Activated CD4-positive, alpha-beta T cell treated with anti-CD3 and anti-CD28 coated beads for 48 hours (primary cell): Measurements from ENCODE around the gene AFF3.
A peak's percentile ranks its signal among the peaks of the same experiment; 100 is the strongest.

Source experiments
- DNase-seq: peaks from one replicate; pipeline ENCODE4 v3.0.0-alpha.2; 2020

AFF3 gene

DNA sequence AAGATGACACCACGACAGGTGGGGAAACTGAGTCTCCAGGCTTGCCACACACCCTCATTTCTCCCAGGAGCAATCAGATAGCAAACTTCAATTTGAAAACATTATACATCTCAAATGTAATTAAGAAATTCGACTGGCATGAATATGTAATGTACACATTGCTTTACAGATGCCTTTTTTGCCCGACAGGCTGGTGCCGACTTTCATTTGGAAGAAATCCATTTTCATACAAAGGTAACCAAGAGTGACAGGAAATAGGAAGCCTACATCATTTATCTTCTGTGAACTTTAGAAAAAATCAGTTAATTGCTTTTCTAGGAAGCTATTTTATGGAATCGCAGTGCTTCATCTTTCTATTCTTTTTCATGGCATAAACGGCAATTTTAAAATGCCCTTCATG is 140.3 kb downstream of the AFF3 start:
- no peak for DNase-seq

- no peak for DNase-seq
Observed at GRCh38 chr2:100000915-100001707, 141.3 kb downstream of the AFF3 start.

- no peak for DNase-seq
Observed at GRCh38 chr2:99998651-99999320, 143.6 kb downstream of the AFF3 start.

DNA sequence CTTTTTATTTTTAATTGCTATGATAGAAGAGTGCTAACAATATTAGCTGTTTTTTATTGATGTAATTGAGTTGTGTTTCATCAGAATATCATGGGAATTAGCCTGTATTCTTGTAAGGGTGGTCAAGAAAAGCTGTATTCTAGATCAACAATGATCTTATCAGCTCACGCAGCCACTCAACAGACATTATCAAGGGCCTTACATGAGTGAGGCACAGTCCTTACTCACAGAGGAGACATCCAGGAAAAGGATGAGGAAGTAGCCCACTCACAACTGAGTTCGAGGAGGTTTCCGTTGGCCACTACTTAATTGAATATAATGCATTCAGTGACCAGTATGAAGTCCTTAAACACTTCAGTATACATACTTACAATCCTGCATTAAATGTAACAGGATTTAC is 152.5 kb downstream of the AFF3 start:
- no peak for DNase-seq

DNA sequence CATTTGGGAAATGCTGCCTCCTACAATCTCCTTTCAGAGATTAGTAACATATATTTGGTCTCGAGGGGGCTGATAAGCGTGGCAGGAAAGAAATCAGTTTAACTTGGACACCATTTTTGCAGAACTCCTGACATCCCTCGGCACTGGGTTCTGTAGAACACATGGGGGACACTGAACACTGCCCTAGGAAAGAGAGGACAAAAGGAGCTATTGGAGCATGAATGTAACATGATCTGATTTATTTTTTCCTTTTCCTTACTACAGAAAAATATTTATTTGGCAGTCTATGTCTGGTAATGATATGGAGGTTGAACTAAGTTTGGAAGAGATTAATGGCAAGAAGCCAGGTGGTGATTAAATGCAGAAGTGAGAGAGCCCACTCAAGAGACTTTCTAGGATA is 153.8 kb downstream of the AFF3 start:
- no peak for DNase-seq

DNA sequence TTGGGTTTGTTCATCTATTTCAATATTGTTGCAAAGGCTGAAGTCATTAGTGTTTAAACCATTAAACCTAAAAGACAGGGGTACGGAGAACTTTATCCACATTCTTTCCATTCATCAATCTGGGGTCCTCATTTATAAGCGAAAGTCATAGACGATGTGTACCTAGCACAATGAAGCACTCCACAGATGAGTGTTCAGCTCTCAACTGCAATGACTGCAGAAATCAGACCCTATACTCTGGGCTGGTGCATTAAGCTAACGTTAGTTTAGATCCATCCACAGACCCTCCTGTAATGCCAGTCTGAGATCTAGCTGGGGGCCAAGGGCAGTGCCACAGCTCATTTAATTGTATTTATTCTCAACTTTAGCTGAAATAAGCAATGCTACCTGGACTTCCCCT is 155.2 kb downstream of the AFF3 start:
- DNase-seq = no peak

GRCh38 chr2:99984799-99985515 is 157.4 kb downstream of the AFF3 start:
- no peak for DNase-seq

DNA sequence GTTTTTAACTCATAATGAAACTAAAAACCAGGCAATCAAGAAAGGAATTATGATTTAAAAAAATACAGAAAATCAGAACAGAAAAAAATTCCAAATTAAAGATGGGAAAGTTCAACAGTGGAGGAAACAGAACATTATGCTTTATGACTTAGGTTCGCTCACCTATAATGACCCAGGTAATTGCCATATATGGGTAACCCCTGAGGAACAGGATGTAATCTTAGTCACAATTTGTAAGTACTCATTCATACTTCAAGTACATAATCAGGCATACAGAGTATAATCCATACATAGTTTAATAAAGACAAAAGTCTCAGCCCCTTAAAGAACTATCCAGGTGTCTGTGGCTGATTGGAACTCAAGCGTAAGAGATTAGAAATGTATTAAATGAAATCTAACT is 159.6 kb downstream of the AFF3 start:
- no peak for DNase-seq

DNA sequence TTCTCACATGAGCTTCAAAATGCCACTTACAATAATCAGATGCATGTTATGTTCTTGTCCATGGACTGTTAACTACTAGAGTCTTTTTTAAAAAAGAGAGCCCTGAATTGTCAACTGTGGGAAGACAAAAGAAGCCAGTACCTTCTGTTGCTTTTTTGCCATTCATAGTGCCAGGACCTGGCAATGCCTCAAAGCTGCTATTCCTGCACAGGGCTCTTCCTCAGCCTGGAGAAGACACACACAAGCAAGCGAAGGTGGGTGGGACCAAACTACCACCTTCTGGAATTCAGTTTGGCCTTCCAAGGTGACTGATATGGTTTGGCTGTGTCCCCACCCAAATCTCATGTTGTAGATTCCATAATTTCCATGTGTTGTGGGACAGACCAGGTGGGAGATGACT is 160.6 kb downstream of the AFF3 start:
- no peak for DNase-seq

- DNase-seq = no peak
Observed at GRCh38 chr2:99980176-99980575, 162.2 kb downstream of the AFF3 start.

DNA sequence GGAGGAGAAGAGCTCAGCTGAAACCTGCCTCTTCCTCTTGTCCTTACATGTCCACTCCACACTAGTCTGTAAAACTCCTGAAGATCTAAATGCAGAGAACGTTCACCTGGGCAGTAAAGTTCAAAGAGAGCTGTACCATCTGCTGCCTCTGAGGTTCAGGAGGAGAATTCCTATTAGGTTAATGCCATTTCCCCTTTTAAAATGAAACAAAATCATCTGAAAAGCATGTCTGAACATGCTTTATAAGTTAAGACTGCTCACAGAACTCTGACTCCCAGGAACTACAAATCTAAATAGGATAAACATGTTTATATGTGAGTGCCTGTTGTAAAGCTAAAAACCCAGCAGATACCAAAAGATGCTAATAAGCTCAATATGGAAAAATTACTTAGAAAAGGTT is 164.4 kb downstream of the AFF3 start:
- DNase-seq = no peak

DNA sequence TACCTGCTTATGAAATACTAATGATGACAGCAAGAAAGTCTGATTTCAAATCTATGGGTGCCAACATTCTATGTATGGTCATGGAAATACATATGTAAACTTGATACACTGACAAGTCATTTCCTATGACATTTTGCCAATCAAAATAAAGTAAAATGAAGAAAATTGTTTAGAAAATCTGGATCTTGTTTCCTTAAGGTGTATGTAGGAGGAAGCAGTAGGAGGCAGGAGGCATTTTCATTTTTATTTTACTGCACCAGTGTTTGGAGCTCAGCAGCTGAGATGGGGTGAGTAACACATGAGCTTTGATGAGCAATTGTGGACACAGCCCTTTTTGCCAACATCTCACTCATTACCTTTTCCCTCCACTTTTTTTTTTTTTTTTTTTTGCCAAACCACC is 167.0 kb downstream of the AFF3 start:
- DNase-seq = no peak

DNA sequence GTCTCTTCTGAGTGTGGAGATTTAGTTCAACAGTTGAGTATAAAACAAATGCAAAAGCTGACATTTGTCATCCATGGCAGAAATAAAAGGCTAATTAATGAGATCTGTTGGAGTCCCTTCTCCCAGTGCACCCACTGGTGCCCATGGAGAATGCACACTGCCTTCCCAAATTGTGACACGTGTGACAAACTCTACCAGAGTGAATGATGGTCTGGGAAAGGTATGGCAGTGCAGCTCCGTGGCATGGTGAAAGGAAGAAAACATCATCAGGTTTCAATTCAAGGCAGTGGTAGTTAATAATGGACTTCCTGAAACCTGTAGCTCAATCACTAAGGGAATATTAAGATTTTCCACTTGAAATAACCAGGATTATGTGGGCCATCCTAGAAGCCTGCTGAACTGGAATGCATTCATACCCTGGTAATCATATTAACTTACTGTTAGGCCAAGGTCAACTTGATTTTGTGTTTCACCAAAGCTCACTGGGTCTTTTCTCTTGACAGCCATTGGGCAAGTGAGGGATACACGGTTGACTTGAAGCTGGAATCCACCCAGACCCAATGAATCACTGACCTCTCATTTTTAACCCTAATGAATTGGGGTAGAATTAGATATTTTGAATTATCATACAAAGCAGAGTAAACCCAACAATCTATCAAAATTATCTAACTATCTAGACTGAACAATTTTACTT is 167.6 kb downstream of the AFF3 start:
- no peak for DNase-seq

- DNase-seq = peak; percentile 11
Observed at GRCh38 chr2:99974275-99974674, 168.1 kb downstream of the AFF3 start.

DNA sequence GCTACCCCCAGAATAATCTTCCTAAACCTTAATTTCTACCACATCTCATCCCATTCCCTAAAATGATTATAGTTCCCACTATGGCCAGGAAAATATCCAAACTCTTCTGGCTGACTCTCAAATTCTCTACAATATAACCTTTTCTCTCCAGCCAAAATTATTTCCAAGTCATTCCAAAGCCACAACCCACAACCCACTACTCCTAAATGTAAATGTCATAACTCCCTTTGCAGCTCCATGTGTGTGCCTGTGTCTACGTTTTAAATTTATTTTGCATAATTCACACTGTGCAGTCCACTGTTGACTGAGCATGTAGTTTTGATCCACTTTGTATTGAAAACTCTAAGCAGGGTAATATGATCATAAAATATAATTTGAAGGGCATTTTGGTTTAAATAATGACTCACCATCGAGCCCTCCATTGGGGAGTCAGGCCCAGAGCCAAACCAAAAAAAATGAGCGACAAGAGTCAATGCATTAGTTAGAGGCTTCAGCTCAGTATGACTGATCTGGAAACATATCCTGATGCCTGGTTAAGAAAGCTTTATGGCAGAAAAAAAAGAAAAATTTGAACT is 171.0 kb downstream of the AFF3 start:
- no peak for DNase-seq

DNA sequence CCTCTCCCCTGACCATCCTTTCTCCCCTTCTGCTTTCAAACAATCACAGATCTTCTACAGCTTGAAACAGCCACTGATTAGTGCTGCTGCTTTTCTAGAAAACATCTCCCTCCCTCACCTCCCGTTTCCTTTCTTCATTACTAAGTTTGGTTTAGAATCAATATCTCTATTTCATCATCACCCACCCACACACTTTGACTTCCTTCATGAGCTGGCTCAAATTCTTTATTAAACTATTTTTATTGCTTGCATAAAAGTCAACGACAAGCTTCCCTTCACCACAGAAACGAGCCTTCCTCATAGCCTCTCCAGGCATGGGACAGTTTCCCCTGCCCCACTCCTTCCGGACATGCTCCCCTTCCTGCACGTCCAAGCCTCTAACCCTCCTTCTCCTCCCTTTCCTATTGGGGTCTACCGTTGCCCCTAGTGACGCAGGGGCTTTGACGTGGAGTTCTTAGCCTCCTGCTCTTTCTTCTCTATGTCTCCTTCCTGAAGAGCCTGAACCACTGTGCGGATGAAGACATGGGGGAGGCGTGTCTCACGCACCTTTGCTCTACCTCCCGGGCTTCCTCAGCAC is 172.0 kb downstream of the AFF3 start:
- DNase-seq = no peak

DNA sequence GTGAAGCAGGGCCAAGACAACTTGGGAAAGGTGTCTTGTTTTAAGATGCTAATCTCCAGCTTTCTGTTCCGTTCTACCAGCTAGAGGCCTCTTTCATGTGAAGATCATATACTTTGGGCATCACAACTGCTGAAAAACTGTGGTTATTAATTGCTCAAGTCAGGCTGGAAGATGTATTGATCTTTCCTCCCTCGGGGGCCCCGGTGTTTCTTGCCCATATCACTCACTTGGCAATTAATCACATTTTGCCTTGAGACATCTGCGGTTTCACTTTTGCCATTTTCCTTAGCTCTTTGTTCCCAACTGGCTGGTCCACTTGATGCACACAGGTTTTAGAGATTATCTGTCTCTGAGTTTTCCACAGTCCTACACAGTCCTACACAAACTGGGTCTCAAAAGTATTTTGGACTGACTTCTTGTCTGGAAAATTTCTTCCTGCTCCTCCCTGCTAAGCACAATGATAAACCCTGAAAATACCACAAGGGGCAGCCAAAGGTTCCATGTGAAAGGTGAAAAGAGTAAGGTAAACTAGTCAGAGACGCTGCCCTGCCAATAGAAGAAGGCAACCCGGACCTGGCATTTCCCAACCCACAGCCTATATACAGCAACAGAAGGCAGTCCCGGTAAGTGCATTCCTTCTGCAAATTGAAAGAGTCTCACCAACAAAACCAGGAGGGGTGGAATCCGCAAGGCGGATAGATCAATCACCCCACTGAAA is 181.0 kb downstream of the AFF3 start:
- no peak for DNase-seq

DNA sequence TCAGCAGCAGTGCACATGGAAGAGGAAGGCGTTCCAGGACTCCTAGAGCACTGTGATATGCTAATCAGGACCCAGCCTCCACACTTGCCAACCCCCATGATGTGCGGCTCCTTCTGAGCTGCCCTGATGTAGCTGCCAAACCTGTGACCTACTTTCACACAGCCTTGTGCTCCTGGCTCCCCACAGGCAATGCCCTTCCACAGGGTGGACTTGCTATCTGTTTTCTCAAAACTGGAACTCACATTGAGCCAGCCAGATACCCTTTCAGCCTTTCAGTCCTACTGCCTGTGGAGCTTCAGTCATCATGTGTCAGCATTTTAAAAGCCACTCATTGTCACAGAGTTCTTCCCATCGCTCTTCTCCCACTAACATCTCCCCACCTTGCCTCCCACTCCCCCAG is 181.6 kb downstream of the AFF3 start:
- no peak for DNase-seq

- no peak for DNase-seq
Observed at GRCh38 chr2:99960291-99960690, 182.1 kb downstream of the AFF3 start.

GRCh38 chr2:99959261-99960014 is 183.0 kb downstream of the AFF3 start:
- no peak for DNase-seq
